ENCODE results near the gene PGM2L1.

Gene PGM2L1

DNA sequence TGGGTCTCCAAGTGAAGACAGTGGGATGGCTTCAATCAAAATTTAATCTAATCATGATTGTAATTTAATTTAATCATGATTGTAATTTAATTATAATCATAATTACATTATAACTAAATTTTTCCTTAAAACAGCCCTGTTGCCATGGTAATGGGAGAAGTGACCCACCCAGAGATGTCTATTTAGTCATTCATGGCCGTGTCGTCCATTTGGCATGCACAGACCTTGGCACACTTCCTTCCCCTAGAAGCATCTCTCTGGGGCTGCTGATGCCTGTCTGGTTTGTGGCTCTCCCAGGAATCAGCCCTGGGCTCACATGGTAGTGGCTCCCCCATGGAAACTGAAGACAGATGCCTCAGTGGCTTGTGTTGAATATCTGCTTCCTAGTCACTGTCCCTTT, 113.8 kb downstream of the PGM2L1 start:
- FAIRE-seq = no peak

DNA sequence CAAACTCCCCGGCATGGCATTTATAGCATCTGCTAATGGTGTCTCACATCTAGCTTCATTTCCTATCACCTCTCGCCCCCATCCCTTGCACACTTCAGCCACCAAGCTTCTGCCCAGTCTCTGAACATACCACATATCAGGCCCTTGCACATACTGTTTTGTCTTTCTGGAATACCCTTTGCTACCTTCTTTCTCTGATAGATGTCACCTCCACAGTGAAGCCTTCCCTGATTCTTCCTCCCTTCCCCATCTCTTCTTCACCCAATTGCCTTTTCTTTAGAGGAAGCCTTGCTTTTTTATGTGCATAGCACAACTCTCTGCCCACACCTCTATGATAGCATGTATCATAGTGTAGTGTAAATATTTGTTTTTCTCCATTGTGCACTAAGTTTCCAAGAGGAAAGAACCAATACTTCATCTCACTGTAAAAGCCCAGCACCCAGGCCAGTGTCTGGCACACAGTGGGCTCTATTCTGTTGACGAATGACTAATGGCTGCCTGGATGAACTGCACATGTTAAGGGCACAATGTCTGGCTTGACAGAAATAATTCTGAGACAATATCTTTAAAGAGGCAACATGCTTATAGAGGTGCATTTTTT, 114.6 kb downstream of the PGM2L1 start:
- FAIRE-seq = no peak

DNA sequence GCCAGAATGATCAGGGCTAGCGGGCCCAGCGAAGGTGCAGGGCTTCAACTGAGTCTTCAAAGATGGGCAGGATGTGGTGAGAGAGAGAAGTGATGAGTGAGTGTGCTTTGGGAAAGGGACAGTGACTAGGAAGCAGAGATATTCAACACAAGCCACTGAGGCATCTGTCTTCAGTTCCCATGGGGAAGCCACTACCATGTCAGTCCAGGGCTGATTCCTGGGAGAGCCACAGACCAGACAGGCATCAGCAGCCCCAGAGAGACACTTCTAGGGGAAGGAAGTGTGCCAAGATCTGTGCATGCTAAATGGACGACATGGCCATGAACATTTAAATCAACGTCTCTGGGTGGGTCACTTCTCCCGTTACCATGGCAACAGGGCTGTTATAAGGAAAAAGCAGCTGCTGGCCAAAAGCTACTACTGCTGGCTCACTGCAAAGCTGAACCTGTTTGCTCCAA, 115.3 kb downstream of the PGM2L1 start:
- no peak for FAIRE-seq

DNA sequence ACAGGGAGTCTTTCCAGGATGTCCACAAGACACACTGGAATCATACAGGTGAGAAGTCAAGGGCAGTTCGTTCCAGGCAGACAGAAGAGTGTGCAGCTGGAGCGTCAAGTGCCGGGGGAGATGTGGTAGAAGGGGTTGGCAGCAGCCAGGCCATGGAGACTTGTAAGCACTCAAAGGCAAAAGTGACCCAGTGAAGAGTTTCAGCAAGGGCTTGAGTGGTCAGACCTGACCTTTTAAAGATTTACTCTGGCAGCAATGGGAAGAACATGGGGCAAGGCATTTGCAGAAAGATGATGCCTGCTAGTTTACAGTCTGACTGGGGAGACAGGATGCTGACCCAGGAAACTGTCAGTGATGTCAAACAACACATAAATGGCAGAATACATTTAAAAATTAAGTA, 115.8 kb downstream of the PGM2L1 start:
- no peak for FAIRE-seq

DNA sequence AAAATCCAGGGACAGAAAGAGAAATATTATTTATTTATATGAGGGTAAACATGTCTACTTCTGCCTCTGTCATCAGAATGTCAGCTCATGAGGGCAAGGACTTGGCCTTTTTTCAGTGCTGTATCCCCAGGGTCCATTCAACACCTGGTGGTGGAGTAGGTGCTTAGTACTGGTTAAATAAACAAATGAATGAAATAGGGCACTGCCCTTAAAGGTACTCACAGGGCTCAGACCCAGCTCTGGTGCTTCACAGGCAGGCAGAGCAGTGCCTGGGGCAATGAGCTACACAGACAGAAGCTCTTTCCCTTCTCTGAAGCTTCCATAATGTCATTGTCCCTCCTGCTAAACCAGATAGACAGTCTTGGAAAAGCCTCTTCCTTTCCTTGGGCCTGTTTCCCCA, 117.7 kb downstream of the PGM2L1 start:
- no peak for FAIRE-seq

Data from TTC549 (cell line).